GM13977 (cell line): ENCODE measurements around the gene B3GNT9.

Source experiments
- DNase-seq: peaks from one replicate; pipeline ENCODE4 v3.0.0; 2012; ENCODE audit warnings: low spot score
- in situ Hi-C: fragments of 300-500 bp; cut with MboI; formaldehyde crosslinking; loops from one replicate; pipeline ENCODE4 v1.12.0; 2022; ENCODE audit warnings: low sequenced_read_pairs, low pct_unique_long_range_greater_than_20kb, mixed read lengths, inconsistent platforms; ENCODE audit not compliant: unreplicated experiment
- TF ChIP-seq, protein P1 (sequence below): IDR thresholded peaks from 2 replicates; pipeline ENCODE4 v1.5.1; 2012; ENCODE audit warnings: mild to moderate bottlenecking, control low read depth; ENCODE audit not compliant: insufficient read depth; ENCODE audit errors: extremely low read depth, missing control alignments

The B3GNT9 gene

DNA sequence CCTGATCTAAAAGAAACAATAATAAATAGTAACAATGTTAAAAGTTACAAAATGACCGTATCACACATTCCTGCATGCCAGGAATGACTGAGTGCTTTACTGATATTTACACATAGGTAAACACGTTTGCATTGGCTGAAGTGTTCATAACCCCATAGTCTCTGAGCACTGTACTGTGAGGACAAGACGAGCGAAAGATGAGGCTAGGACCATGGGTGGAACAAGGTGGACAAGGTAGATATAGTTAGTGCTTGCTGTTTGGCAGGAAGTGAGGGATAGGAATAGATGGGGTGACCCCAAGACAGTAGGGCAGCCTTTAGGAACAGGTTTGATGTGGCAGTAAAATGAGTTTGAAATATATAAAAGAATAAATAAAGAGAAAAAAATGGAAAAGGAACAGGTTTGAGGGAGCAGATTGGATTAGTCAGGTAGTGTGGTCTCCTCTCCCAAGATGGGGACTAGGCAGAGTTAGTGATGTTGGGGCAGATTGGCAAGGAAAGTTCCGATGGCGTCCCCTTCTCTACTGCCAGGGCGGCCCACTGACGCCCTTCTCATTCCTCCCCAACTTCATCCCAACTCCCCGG, 40.7 kb upstream of the B3GNT9 start:
- in situ Hi-C loops: no loop called here
- TF ChIP-seq, protein P1, sequence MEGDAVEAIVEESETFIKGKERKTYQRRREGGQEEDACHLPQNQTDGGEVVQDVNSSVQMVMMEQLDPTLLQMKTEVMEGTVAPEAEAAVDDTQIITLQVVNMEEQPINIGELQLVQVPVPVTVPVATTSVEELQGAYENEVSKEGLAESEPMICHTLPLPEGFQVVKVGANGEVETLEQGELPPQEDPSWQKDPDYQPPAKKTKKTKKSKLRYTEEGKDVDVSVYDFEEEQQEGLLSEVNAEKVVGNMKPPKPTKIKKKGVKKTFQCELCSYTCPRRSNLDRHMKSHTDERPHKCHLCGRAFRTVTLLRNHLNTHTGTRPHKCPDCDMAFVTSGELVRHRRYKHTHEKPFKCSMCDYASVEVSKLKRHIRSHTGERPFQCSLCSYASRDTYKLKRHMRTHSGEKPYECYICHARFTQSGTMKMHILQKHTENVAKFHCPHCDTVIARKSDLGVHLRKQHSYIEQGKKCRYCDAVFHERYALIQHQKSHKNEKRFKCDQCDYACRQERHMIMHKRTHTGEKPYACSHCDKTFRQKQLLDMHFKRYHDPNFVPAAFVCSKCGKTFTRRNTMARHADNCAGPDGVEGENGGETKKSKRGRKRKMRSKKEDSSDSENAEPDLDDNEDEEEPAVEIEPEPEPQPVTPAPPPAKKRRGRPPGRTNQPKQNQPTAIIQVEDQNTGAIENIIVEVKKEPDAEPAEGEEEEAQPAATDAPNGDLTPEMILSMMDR: no peak
- no peak for DNase-seq

DNA sequence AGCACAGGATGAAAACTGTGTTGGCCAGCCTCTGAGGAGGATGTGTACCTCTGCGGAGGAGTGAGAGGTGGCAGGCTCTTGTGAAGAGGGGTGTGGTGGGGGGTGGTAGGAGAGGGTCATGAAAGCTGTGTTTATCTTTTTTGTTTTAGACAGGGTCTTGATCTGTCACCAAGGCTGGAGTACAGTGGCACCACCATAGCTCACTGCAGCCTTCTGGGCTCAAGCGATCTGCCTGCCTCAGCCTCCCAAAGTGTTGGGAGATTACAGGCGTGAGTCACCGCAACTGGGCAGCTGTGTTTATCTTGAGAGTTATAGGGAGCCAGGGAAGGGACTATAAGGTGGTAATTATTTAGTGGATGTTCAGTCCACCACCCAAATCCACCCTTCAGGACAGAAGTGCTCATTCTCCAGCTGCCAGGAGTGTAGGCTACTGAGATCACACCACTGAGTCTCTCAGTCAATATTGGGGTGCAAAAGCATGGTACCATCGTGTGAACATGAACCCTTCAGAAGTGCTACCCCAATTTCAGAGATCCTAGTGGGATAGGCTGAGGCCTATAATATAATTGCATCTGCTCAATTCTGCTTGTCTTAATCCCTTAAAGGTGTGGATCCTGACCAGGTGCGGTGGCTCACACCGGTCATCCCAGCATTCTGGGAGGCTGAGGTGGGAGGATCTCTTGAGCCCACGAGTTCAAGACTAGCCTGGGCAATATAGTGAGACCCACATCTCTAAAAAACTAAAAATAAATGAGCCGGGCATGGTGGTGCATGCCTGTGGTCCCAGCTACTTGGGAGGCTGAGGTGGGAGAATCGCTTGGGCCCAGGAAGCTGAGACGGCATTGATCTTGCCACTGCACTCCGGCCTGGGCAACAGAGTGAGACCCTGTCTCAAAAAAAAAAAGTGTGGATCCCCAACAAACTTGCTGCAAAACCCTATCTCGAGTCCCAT, 39.9 kb upstream of the B3GNT9 start:
- DNase-seq: no peak
- in situ Hi-C loops: no loop called here
- TF ChIP-seq, protein P1: no peak

DNA sequence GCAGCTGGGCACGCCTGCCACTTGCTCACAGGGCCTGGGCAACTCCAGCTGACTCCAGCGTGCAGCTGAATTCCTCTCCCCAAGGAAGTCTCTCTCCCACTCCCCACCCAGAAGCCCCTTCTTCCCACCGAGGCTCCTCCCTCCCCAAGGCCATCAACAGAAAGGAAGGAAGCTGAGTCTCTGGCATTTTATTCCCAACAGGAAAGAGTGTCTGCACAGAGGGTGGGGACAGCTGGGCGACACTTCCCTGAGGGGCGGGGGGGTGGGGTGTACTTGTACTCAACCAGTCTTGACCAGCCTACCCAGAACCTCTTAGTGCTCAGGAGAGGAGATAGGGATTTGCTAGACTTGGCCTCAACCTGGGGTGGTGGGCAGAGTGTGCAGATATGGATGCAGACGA, 39.2 kb upstream of the B3GNT9 start, which contains the start of gene EXOC3L1:
Gene EXOC3L1, minus strand, starts transcription at position 96 of the 400 bp plus-strand sequence. CDS start 460 bp downstream, outside the sequence.
- DNase-seq: no peak
- in situ Hi-C loops: no loop called here

DNA sequence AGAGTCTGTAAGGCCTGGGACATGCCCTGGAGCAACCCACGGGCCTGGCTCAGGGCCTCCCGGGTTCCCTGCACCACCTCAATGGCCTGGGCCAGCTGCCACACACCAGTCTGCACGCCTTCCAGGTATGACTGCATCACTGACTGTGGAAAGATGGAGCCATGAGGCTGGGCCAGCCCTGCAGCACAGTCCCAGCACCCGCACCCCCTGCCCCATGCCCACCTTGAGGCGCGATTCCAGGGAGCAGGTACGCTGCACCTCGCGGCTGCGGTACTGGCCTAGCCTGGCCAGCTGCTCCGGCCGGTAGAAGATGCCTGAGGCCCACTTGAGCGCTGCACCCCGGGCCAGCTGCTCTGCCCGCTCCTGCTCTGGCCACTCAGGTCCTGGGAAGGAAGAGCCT, 38.0 kb upstream of the B3GNT9 start:
- TF ChIP-seq, protein P1: no peak
- in situ Hi-C loops: no loop called here
- no peak for DNase-seq

More for the DNA sequence above, 39.2 kb upstream of the B3GNT9 start, which contains the start of gene EXOC3L1:
- TF ChIP-seq, protein P1: no peak

DNA sequence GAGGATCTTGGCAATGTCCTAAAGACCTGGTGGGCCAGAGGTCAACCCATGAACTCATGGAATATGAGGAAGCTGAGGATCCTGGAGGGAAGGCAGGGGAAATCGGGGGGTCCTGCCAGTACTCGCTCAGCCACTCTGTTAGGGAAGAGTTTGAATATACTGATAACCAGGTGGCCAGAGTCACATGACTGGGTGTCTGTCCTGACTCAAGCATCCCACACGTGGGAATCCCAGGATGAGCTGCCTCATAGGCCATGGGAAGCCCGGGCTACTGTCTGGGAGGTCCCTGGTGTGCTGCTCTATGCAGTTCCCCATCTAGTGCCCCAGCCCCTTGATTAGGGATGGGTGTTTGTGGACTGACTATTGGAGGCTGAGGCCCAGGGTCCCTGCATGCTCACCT, 37.5 kb upstream of the B3GNT9 start:
- TF ChIP-seq, protein P1: no peak
- DNase-seq: no peak
- in situ Hi-C loops: no loop called here

DNA sequence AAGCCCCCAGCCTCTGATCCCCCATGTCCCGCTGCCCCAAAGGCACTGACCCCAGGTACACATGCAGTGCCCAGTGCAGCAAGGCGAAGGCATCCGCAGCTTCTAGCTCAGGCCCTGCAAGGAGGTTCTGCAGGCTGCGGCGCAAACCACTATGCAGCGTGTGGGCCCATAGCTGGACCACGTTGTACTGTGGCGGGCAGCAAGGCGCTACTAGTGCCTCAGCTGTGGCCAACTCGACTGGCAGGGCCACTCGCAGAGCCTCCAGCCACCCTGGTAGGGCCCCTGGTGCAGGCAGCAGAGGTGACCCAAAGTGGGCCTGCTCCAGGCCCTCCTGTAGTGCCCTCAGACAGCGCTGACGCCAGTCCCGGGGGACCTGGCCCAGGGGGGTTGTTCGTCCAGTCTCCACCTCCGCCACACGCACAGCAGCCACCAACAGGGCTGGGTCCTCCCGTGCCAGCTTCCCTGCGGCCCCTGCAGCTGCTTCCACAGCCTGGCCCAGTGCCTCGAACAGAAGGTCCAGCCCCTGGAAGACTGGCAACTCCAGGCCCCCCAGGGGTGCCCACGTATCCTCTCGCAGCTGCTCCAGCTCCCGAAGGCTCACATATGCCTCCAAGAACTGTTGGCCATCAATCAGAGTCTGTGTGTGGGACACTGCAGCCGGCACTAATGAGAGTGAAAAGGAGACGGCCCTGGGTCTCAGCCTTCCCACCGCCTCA, 36.5 kb upstream of the B3GNT9 start:
- TF ChIP-seq, protein P1: no peak
- in situ Hi-C loops: no loop called here
- DNase-seq: no peak
